SK-N-SH (cell line): ENCODE data around the gene MAP10.

Experiments
- ELF1 ChIP-seq: IDR thresholded peaks from 2 replicates; pipeline ENCODE4 v1.4.0; 2012
- EP300 ChIP-seq, 2 experiments: IDR thresholded peaks; 2 replicates each; pipeline versions ENCODE4 v1.4.0 to v1.6.1; 2012; ENCODE audit warnings: borderline replicate concordance in 1 of 2, low read depth in 1 of 2, low read length in 1 of 2
- EZH2phosphoT487 ChIP-seq: fragments of 200-600 bp; sonication (generic); IDR thresholded peaks from 2 replicates; pipeline ENCODE4 v1.6.1; 2017; ENCODE audit warnings: low read depth, mixed run types, mild to moderate bottlenecking, antibody characterized with exemption, moderate library complexity, borderline replicate concordance
- NRF1 ChIP-seq: IDR thresholded peaks from 2 replicates; pipeline ENCODE4 v1.6.1; 2012; ENCODE audit warnings: low read depth, mild to moderate bottlenecking, low read length
- TF ChIP-seq, protein P1 (sequence below): fragments of 200-600 bp; sonication (generic); IDR thresholded peaks from 2 replicates; pipeline ENCODE4 v1.6.1; 2017; ENCODE audit warnings: antibody characterized with exemption, mild to moderate bottlenecking, moderate library complexity

DNA sequence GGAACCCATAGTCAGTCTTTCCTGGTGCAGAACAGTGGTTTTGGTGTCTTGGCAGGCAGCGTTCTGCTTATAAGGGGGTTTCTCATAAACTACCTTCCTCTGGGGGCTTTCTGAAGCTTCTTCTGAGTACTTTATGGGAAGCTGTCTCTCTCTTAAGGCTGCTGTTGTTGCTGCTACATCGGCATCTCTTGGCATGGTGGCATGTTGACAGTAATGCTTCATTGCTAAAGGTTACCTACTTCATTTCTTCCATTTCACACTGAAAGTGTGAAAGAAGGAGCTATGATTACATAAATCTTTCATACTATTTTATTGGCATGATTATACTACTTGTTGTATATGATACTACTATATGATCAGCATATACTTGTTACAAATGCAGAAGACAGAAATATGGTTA is 6.3 kb upstream of the MAP10 start:
- TF ChIP-seq EZH2phosphoT487, result no peak
- TF ChIP-seq, protein P1, sequence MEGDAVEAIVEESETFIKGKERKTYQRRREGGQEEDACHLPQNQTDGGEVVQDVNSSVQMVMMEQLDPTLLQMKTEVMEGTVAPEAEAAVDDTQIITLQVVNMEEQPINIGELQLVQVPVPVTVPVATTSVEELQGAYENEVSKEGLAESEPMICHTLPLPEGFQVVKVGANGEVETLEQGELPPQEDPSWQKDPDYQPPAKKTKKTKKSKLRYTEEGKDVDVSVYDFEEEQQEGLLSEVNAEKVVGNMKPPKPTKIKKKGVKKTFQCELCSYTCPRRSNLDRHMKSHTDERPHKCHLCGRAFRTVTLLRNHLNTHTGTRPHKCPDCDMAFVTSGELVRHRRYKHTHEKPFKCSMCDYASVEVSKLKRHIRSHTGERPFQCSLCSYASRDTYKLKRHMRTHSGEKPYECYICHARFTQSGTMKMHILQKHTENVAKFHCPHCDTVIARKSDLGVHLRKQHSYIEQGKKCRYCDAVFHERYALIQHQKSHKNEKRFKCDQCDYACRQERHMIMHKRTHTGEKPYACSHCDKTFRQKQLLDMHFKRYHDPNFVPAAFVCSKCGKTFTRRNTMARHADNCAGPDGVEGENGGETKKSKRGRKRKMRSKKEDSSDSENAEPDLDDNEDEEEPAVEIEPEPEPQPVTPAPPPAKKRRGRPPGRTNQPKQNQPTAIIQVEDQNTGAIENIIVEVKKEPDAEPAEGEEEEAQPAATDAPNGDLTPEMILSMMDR, result no peak
- TF ChIP-seq ELF1, result no peak
- no peak for TF ChIP-seq EP300 (IDR thresholded peaks at IDR 0.05; ENCODE audit: borderline replicate concordance in 1 of 2, low read depth in 1 of 2, low read length in 1 of 2)
- no peak for TF ChIP-seq NRF1
